Type B pancreatic cell (in vitro differentiated cells): ENCODE measurements around the gene PDGFA. TPM values are rescaled to one million over a fixed set of nuclear protein-coding genes. Genes with fewer than 3 reads are reported as not detected.

ENCODE experiments used
- DNase-seq: peaks from one replicate; pipeline ENCODE4 v3.0.0; 2021; ENCODE audit warnings: mixed read lengths; ENCODE audit not compliant: unreplicated experiment; ENCODE audit errors: extremely low spot score
- H3K27ac Mint-ChIP-seq: 2 replicates; pipeline ENCODE4 v1.8.0; 2021; ENCODE audit warnings: mild to moderate bottlenecking, mixed read lengths
- H3K27me3 Mint-ChIP-seq: 2 replicates; pipeline ENCODE4 v1.8.0; 2021; ENCODE audit warnings: mixed read lengths
- H3K36me3 Mint-ChIP-seq: 2 replicates; pipeline ENCODE4 v1.8.0; 2021; ENCODE audit warnings: mixed read lengths
- H3K4me1 Mint-ChIP-seq: one replicate; pipeline ENCODE4 v1.8.0; 2021; ENCODE audit warnings: mixed read lengths; ENCODE audit not compliant: unreplicated experiment
- H3K4me3 Mint-ChIP-seq: 2 replicates; pipeline ENCODE4 v1.8.0; 2021; ENCODE audit warnings: mild to moderate bottlenecking, mixed read lengths
- H3K9me3 Mint-ChIP-seq: 2 replicates; pipeline ENCODE4 v1.8.0; 2021; ENCODE audit warnings: mixed read lengths
- total RNA-seq: library from RNA; stranded (reverse); gene quantifications from 2 replicates; pipeline ENCODE4 v1.2.1, GENCODE V29; 2021; ENCODE audit warnings: low replicate concordance
- TF ChIP-seq, protein P1 (sequence below): fragments of 200-600 bp; sonication (generic); conservative IDR thresholded peaks from 2 replicates; pipeline ENCODE4 v1.5.0; 2021; ENCODE audit warnings: antibody characterized with exemption, mild to moderate bottlenecking

Gene PDGFA
- total RNA-seq, 1 donor from 2014 or later = 28.1 TPM

DNA sequence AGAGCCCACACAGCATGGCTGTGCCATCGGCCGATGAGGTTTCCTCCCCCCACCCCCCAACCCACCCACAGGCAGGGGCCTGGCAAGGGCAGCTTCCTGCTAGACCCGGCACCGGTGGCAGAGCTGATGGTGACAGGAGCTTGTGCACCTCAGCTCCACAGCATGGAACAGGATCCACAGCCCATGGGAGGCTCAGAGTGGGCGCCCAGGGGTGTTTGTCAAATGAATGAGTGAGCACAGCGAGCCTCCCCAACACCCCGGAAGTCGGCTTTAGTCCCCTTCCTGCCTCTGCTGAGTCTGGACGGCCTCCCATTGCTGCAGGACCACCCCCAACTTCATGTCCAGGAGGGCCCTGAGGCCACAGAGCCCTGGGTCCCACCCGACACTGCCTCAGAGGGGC lies 68.9 kb downstream of the PDGFA start:
- Mint-ChIP-seq H3K4me3 (no peak overlapping the region), H3K36me3 (no peaks in the 10 kb centered on the region), H3K9me3 (no peaks in the 10 kb centered on the region), H3K27me3 (peaks cover 12% of the 10 kb centered on the region), H3K27ac (no peak overlapping the region), H3K4me1 (peaks cover 9% of the 10 kb centered on the region)
- no peak for DNase-seq
- TF ChIP-seq, protein P1, sequence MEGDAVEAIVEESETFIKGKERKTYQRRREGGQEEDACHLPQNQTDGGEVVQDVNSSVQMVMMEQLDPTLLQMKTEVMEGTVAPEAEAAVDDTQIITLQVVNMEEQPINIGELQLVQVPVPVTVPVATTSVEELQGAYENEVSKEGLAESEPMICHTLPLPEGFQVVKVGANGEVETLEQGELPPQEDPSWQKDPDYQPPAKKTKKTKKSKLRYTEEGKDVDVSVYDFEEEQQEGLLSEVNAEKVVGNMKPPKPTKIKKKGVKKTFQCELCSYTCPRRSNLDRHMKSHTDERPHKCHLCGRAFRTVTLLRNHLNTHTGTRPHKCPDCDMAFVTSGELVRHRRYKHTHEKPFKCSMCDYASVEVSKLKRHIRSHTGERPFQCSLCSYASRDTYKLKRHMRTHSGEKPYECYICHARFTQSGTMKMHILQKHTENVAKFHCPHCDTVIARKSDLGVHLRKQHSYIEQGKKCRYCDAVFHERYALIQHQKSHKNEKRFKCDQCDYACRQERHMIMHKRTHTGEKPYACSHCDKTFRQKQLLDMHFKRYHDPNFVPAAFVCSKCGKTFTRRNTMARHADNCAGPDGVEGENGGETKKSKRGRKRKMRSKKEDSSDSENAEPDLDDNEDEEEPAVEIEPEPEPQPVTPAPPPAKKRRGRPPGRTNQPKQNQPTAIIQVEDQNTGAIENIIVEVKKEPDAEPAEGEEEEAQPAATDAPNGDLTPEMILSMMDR = no peak

GRCh38 chr7:450036-450435 lies 69.6 kb downstream of the PDGFA start:
- TF ChIP-seq, protein P1 = no peak
- H3K9me3 Mint-ChIP-seq = no peaks in the 10 kb centered on the region
- H3K36me3 Mint-ChIP-seq = no peaks in the 10 kb centered on the region
- H3K27ac Mint-ChIP-seq = no peak overlapping the region
- peaks cover 12% of the 10 kb centered on the region for H3K27me3 Mint-ChIP-seq
- DNase-seq = no peak
- H3K4me3 Mint-ChIP-seq = no peak overlapping the region
- peaks cover 9% of the 10 kb centered on the region for H3K4me1 Mint-ChIP-seq

GRCh38 chr7:449324-450019 lies 70.2 kb downstream of the PDGFA start:
- TF ChIP-seq, protein P1 = no peak
- DNase-seq = no peak
- peaks cover 9% of the 10 kb centered on the region for H3K4me1 Mint-ChIP-seq
- H3K27ac Mint-ChIP-seq = no peak overlapping the region
- no peaks in the 10 kb centered on the region for H3K36me3 Mint-ChIP-seq
- H3K27me3 Mint-ChIP-seq = peaks cover 12% of the 10 kb centered on the region
- no peaks in the 10 kb centered on the region for H3K9me3 Mint-ChIP-seq
- H3K4me3 Mint-ChIP-seq = no peak overlapping the region

GRCh38 chr7:447523-447922 lies 72.1 kb downstream of the PDGFA start:
- TF ChIP-seq, protein P1 = no peak
- Mint-ChIP-seq H3K36me3 (no peaks in the 10 kb centered on the region), H3K27me3 (peaks cover 12% of the 10 kb centered on the region), H3K27ac (no peak overlapping the region), H3K4me1 (peaks cover 9% of the 10 kb centered on the region), H3K9me3 (no peaks in the 10 kb centered on the region), H3K4me3 (no peak overlapping the region)
- no peak for DNase-seq

Other genes starting within 250 kb of the PDGFA start
- gene FOXL3, start 229.7 kb downstream of the PDGFA start, total RNA-seq = not detected in 2 replicates
- gene DNAAF5, start 206.9 kb upstream of the PDGFA start, total RNA-seq = 42.4 and 45.6 TPM in 2 replicates
- gene PRKAR1B, start 207.4 kb upstream of the PDGFA start, total RNA-seq = 18.4 and 26.1 TPM in 2 replicates